ENCODE results near the gene FHIT. TPM values are rescaled to one million over a fixed set of nuclear protein-coding genes. Genes with fewer than 3 reads are reported as not detected.

FHIT gene
- total and polyA plus RNA-seq, 7 donors = 2.4 to 10.2 (median 6.1) TPM

GRCh38 chr3:60094392-60094947 is 1156.8 kb downstream of the FHIT start:
- Histone ChIP-seq H3K4me1 (no peaks in the 10 kb centered on the region), H3K27me3 (no peaks in the 10 kb centered on the region), H3K27ac (no peak overlapping the region), H3K36me3 (no peaks in the 10 kb centered on the region), H3K9me3 (no peaks in the 10 kb centered on the region), H3K4me3 (no peak overlapping the region)
- TF ChIP-seq POLR2A (IDR thresholded peaks at IDR 0.05) = no peak
- no peak for TF ChIP-seq EP300 (IDR thresholded peaks at IDR 0.05)
- TF ChIP-seq, protein P1, sequence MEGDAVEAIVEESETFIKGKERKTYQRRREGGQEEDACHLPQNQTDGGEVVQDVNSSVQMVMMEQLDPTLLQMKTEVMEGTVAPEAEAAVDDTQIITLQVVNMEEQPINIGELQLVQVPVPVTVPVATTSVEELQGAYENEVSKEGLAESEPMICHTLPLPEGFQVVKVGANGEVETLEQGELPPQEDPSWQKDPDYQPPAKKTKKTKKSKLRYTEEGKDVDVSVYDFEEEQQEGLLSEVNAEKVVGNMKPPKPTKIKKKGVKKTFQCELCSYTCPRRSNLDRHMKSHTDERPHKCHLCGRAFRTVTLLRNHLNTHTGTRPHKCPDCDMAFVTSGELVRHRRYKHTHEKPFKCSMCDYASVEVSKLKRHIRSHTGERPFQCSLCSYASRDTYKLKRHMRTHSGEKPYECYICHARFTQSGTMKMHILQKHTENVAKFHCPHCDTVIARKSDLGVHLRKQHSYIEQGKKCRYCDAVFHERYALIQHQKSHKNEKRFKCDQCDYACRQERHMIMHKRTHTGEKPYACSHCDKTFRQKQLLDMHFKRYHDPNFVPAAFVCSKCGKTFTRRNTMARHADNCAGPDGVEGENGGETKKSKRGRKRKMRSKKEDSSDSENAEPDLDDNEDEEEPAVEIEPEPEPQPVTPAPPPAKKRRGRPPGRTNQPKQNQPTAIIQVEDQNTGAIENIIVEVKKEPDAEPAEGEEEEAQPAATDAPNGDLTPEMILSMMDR (IDR thresholded peaks at IDR 0.05) = no peak
- TF ChIP-seq POLR2AphosphoS5 (IDR thresholded peaks at IDR 0.05) = no peak
- WGBS, 2 donors = 59 to 66% methylated on average over 3 of the region's 3 CpGs
- intact Hi-C loops (cut with DNase I) = no loop called here
- DNase-seq = no peak

DNA sequence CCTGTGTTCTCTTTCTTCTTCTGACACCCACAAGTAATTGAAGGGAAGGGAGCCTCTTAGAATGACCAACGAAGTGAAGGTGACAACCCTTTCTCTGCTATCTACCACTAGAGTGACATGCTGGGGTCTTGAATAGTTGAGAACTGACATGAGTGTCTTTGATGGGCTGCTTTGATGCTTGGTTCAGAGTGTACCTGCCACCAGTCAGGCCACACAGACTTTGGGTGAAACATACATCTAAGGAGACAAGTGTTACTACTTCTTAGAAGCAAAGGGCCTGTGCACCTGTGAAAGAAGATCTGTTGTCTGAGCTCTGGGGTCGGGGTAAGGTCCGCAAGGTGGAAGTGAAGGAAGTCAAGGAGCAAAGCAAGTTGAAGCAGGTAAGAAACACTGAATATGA is 1160.7 kb downstream of the FHIT start:
- Histone ChIP-seq H3K27me3 (no peaks in the 10 kb centered on the region), H3K4me3 (no peak overlapping the region), H3K4me1 (no peaks in the 10 kb centered on the region), H3K36me3 (no peaks in the 10 kb centered on the region), H3K27ac (no peak overlapping the region), H3K9me3 (no peaks in the 10 kb centered on the region)
- no peak for DNase-seq
- TF ChIP-seq POLR2AphosphoS5 (IDR thresholded peaks at IDR 0.05) (no peak), POLR2A (IDR thresholded peaks at IDR 0.05) (no peak), EP300 (IDR thresholded peaks at IDR 0.05) (no peak)
- TF ChIP-seq, protein P1 (IDR thresholded peaks at IDR 0.05) = no peak
- WGBS, 2 donors = 81 to 93% methylated on average over 3 of the region's 3 CpGs
- intact Hi-C loops (cut with DNase I) = no loop called here

GRCh38 chr3:60086811-60087210 is 1164.4 kb downstream of the FHIT start:
- intact Hi-C loops (cut with DNase I) = loop anchor here (5.0 kb wide), 1 partner anchor 240 kb away; no protein-coding TSS in a partner anchor
- Histone ChIP-seq H3K27ac (no peak overlapping the region), H3K4me1 (no peaks in the 10 kb centered on the region), H3K36me3 (no peaks in the 10 kb centered on the region), H3K27me3 (no peaks in the 10 kb centered on the region), H3K4me3 (no peak overlapping the region), H3K9me3 (no peaks in the 10 kb centered on the region)
- 74 to 87% methylated on average over 2 of the region's 2 CpGs for WGBS, 2 donors
- no peak for DNase-seq
- TF ChIP-seq, protein P1 (IDR thresholded peaks at IDR 0.05) = no peak
- TF ChIP-seq POLR2AphosphoS5 (IDR thresholded peaks at IDR 0.05) (no peak), EP300 (IDR thresholded peaks at IDR 0.05) (no peak), POLR2A (IDR thresholded peaks at IDR 0.05) (no peak)

DNA sequence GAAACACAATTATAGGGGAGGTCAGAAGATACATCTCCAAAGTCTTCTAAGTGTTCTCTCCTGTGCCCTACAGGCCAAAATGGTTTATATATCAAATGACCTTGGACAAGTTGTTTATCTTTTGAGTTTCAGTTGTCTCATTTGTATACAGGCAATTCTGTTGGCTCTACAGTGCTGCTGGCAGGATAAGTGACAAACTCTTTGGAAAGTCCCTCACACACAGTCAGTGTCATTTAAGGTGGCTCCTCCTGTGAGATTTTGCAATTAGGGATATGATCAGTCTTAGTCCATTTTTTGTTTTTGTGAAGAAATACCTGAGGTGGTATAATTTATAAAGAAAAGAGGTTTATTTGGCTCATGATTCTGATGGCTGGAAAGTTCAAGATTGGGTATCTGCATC is 1165.6 kb downstream of the FHIT start:
- Histone ChIP-seq H3K36me3 (no peaks in the 10 kb centered on the region), H3K4me1 (no peaks in the 10 kb centered on the region), H3K4me3 (no peak overlapping the region), H3K9me3 (no peaks in the 10 kb centered on the region), H3K27me3 (no peaks in the 10 kb centered on the region), H3K27ac (no peak overlapping the region)
- TF ChIP-seq POLR2AphosphoS5 (IDR thresholded peaks at IDR 0.05) = no peak
- no peak for TF ChIP-seq EP300 (IDR thresholded peaks at IDR 0.05)
- TF ChIP-seq POLR2A (IDR thresholded peaks at IDR 0.05) = no peak
- TF ChIP-seq, protein P1 (IDR thresholded peaks at IDR 0.05) = no peak
- intact Hi-C loops (cut with DNase I) = loop anchor here (5.0 kb wide), 1 partner anchor 238 kb away; no protein-coding TSS in a partner anchor
- DNase-seq = no peak
